Cardiac muscle cell (in vitro differentiated cells and primary cell): ENCODE measurements around the gene PEX3. TPM values are rescaled to one million over a fixed set of nuclear protein-coding genes. Genes with fewer than 3 reads are reported as not detected.

Experiments used
- DNase-seq, 2 donors: peaks; one replicate each; pipeline versions ENCODE4 v3.0.0 to v3.0.0-alpha.2; 2010 to 2017; ENCODE audit warnings: low read depth in 1 of 2, low spot score in 1 of 2
- H3K27ac ChIP-seq: fragments of 200-600 bp; sonication (generic); 2 replicates; pipeline ENCODE4 v1.5.1; 2016
- H3K27me3 ChIP-seq: fragments of 200-600 bp; sonication (generic); 2 replicates; pipeline ENCODE4 v1.6.0; 2016; ENCODE audit warnings: control low read depth
- H3K36me3 ChIP-seq: fragments of 200-600 bp; sonication (generic); 2 replicates; pipeline ENCODE4 v1.5.1; 2016; ENCODE audit warnings: control low read depth
- H3K4me1 ChIP-seq: fragments of 200-600 bp; sonication (generic); 2 replicates; pipeline ENCODE4 v1.8.1; 2017; ENCODE audit warnings: low read depth, mild to moderate bottlenecking, mixed run types
- H3K4me3 ChIP-seq: fragments of 200-600 bp; sonication (generic); 2 replicates; pipeline ENCODE4 v1.5.1; 2016; ENCODE audit warnings: mild to moderate bottlenecking
- H3K9me3 ChIP-seq: fragments of 200-600 bp; sonication (generic); 2 replicates; pipeline ENCODE4 v1.5.1; 2017; ENCODE audit warnings: low read depth, mild to moderate bottlenecking, control low read depth
- polyA plus RNA-seq: library from polyadenylated mRNA; unstranded; fragments of >200 nt; fragmentation: Nextera tagmentation; extraction: Ambion mirVana; gene quantifications from 2 replicates; pipeline ENCODE4 v1.2.1, GENCODE V29; 2016
- total RNA-seq: library from RNA; depleted of rRNA; stranded (reverse); fragments of >200 nt; gene quantifications from 2 replicates; pipeline ENCODE4 v1.2.3, GENCODE V29; 2016
- TF ChIP-seq, protein P1 (sequence below): IDR thresholded peaks from 2 replicates; pipeline ENCODE4 v1.5.1; 2012; ENCODE audit warnings: low read depth, mild to moderate bottlenecking, low read length

The PEX3 gene
- total and polyA plus RNA-seq, 2 experiments from 2014 or later: 8.9 to 34.9 TPM

DNA sequence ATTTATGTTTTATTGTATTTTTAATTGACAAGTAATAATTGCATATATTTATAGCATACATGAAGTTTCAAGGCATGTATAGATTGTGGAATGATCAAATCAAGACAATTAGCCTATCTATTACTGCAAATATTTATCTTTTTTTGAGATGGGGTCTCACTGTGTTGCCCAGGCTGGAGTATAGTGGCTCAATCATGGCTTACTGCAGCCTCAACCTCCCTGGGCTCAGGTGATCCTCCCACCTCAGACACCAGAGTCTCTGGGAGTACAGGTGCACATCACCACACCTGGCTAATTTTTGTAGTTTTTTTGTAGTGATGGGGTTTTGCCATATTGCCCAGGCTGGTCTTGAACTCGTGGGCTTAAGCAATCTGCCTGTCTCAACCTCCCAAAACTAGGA is 77.1 kb downstream of the PEX3 start:
- TF ChIP-seq, protein P1, sequence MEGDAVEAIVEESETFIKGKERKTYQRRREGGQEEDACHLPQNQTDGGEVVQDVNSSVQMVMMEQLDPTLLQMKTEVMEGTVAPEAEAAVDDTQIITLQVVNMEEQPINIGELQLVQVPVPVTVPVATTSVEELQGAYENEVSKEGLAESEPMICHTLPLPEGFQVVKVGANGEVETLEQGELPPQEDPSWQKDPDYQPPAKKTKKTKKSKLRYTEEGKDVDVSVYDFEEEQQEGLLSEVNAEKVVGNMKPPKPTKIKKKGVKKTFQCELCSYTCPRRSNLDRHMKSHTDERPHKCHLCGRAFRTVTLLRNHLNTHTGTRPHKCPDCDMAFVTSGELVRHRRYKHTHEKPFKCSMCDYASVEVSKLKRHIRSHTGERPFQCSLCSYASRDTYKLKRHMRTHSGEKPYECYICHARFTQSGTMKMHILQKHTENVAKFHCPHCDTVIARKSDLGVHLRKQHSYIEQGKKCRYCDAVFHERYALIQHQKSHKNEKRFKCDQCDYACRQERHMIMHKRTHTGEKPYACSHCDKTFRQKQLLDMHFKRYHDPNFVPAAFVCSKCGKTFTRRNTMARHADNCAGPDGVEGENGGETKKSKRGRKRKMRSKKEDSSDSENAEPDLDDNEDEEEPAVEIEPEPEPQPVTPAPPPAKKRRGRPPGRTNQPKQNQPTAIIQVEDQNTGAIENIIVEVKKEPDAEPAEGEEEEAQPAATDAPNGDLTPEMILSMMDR: no peak
- H3K4me3 ChIP-seq: no peak overlapping the region
- H3K4me1 ChIP-seq: peaks cover 2% of the 10 kb centered on the region
- no peak overlapping the region for H3K27ac ChIP-seq
- H3K36me3 ChIP-seq: no peaks in the 10 kb centered on the region
- no peaks in the 10 kb centered on the region for H3K9me3 ChIP-seq
- no peak for DNase-seq
- H3K27me3 ChIP-seq: peaks cover 6% of the 10 kb centered on the region

DNA sequence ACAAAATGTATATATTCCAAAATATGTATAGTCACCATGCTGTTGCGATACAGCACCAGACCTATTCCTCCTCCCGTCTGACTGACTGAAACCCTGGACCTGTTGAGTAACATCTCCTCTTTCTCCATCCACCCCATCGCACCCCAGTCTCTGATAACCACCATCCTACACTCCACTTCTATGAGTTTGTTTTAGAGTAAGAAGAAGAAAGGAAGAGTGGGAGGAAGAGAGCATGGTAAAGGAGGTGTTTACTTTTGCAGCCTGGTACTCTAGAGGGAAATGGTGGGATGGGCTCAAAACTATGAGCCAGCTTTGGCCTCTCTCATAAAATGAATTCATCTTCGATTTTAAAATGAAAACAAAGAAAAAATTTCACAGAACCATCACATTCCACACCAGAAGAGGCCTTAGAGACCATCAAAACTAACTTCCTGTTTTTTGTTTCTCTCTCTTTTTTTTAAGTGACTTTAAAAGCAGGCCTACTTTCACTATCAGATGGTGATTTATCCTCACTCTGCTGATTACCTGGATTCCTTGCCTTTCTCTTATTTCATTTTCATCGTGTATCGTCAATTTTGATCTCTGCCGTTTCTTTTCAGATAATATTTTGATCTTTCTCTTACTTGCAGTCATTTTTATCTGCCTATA is 77.7 kb downstream of the PEX3 start:
- TF ChIP-seq, protein P1: no peak
- peaks cover 11% of the 10 kb centered on the region for H3K27me3 ChIP-seq
- H3K4me3 ChIP-seq: no peak overlapping the region
- no peaks in the 10 kb centered on the region for H3K36me3 ChIP-seq
- DNase-seq: no peak
- no peaks in the 10 kb centered on the region for H3K9me3 ChIP-seq
- H3K4me1 ChIP-seq: no peaks in the 10 kb centered on the region
- H3K27ac ChIP-seq: no peak overlapping the region

DNA sequence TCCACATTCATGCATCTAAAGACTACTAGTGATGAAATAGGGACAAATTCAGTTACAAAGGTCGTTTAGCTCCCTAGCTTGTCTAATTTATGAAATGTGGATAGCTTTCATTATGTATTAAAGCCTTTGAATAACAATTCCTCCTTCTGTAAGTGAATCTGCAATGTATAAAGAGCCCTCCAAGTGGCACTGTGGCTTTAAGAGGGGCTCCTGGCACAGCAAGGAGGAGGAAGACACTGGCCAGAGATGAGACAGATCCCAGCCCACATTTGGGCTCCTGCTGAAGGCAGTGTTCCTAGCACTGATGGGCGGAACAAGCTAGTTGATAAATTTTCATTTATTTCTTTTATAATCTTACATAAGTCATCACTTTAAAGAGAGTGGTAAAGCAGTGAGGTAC is 78.5 kb downstream of the PEX3 start:
- Histone ChIP-seq H3K9me3 (no peaks in the 10 kb centered on the region), H3K4me3 (no peak overlapping the region), H3K4me1 (no peaks in the 10 kb centered on the region), H3K27me3 (peaks cover 15% of the 10 kb centered on the region), H3K27ac (no peak overlapping the region), H3K36me3 (no peaks in the 10 kb centered on the region)
- TF ChIP-seq, protein P1: no peak
- DNase-seq: no peak

DNA sequence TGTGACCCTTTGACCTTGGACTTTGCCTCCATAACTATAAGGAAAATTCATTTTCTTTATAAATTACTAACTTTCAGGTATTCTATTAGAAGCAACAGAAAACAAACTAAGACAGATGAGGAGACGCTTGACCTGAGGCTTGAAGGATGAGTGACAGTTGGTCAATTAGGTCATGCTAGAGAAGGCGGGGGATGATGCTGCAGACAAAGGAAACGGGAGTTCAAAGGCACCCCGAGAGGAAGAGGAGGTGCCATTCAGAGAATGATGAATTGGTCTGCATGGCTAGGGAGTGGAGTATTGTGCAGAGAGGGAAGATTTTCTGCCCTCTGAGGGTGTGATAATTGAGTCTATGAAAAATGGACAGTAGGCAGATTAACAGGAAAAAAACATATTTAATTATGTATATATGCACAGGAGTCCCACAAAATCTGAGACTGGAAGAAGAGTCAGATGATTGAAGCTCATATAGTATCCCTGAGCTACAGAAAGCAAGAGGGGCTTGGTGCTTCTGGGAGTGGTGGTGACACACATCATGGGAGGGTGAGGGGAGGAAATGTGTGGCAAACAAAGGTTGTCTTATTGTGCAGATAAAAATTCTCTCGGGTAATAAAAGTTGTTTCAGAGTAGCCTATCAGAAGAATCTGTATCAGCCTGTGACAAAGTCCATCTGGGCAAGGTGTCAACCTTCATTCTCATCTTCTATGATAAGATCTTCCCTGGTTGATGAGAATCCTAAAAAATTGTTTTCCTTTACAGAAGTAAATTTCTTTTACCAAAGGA is 81.3 kb downstream of the PEX3 start:
- Histone ChIP-seq H3K4me1 (no peaks in the 10 kb centered on the region), H3K4me3 (no peak overlapping the region), H3K27ac (no peak overlapping the region), H3K9me3 (no peaks in the 10 kb centered on the region), H3K36me3 (no peaks in the 10 kb centered on the region), H3K27me3 (peaks cover 38% of the 10 kb centered on the region)
- DNase-seq: no peak
- TF ChIP-seq, protein P1: no peak

DNA sequence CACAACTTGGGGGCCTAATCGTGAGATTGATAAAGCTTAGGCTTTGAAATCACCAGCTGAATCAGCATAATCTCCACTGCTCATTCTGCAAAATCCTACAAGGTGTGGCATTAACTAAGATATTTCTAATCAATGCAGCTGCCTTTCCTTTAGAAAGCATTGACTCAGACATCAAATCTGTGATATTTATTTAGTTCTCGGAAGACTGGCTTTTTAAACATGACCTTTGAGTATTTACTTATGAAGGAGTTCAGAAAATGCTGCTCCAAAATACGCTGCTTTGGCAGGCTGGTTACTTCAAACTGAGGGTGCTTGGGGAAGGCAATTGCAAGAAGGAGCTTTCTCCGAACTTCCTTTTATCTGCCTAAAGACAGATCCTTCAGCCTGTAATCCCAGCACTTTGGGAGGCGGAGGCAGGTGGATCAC is 84.6 kb downstream of the PEX3 start:
- TF ChIP-seq, protein P1: no peak
- Histone ChIP-seq H3K4me3 (no peak overlapping the region), H3K27ac (no peak overlapping the region), H3K36me3 (no peaks in the 10 kb centered on the region), H3K9me3 (no peaks in the 10 kb centered on the region), H3K27me3 (peaks cover 63% of the 10 kb centered on the region), H3K4me1 (no peaks in the 10 kb centered on the region)
- DNase-seq: no peak
